Keratinocyte (primary cell): ENCODE measurements around the gene MAN2A2. TPM values are rescaled to one million over a fixed set of nuclear protein-coding genes. Genes with fewer than 3 reads are reported as not detected.

ENCODE experiments used
- DNase-seq: peaks from one replicate; pipeline ENCODE4 v3.0.0-alpha.2; 2011; ENCODE audit warnings: low read depth, missing footprints, low spot score
- FAIRE-seq: peaks from 2 replicates; lab custom pipeline; 2011; peaks lifted over from hg19 to GRCh38; lab: Jason Lieb, UNC
- H2AFZ ChIP-seq: 2 replicates; pipeline ENCODE4 v1.6.0; 2012; ENCODE audit warnings: low read length, control low read depth, inconsistent platforms; ENCODE audit not compliant: control insufficient read depth
- H3K27ac ChIP-seq: 2 replicates; pipeline ENCODE4 v1.5.1; 2011; ENCODE audit warnings: low read length; ENCODE audit not compliant: control insufficient read depth, insufficient read depth
- H3K27me3 ChIP-seq: 3 replicates; pipeline ENCODE4 v1.6.0; 2011; ENCODE audit warnings: low read length; ENCODE audit not compliant: control insufficient read depth, insufficient read depth; ENCODE audit errors: extremely low read depth
- H3K36me3 ChIP-seq, 2 experiments: 2 replicates in 1 of 2; 3 replicates in 1 of 2; pipeline ENCODE4 v1.5.1; 2011; ENCODE audit warnings: low read length in 2 of 2, mild to moderate bottlenecking in 1 of 2; ENCODE audit not compliant: control insufficient read depth in 2 of 2, insufficient read depth in 2 of 2; ENCODE audit errors: extremely low read depth in 1 of 2
- H3K4me1 ChIP-seq: 3 replicates; pipeline ENCODE4 v1.5.1; 2011; ENCODE audit warnings: low read length; ENCODE audit not compliant: control insufficient read depth, insufficient read depth; ENCODE audit errors: extremely low read depth
- H3K4me2 ChIP-seq: 3 replicates; pipeline ENCODE4 v1.6.0; 2011; ENCODE audit warnings: low read depth, low read length; ENCODE audit not compliant: control insufficient read depth, insufficient read depth; ENCODE audit errors: extremely low read depth
- H3K4me3 ChIP-seq, 3 experiments: fragments of 200-600 bp in 1 of 3; sonication (generic) in 1 of 3; 2 replicates in 2 of 3; 3 replicates in 1 of 3; pipeline ENCODE4 v1.5.1; 2011 to 2016; ENCODE audit warnings: low read length in 3 of 3, mild to moderate bottlenecking in 3 of 3, control low read depth in 2 of 3, inconsistent platforms in 1 of 3, low read depth in 1 of 3, mixed read lengths in 1 of 3, mixed run types in 1 of 3, moderate library complexity in 1 of 3; ENCODE audit not compliant: control insufficient read depth in 2 of 3, insufficient read depth in 2 of 3; ENCODE audit errors: extremely low read depth in 1 of 3
- H3K79me2 ChIP-seq: 2 replicates; pipeline ENCODE4 v1.6.0; 2012; ENCODE audit warnings: low read length; ENCODE audit not compliant: control insufficient read depth, insufficient read depth
- H3K9ac ChIP-seq: 3 replicates; pipeline ENCODE4 v1.6.0; 2011; ENCODE audit warnings: low read length; ENCODE audit not compliant: control insufficient read depth, insufficient read depth; ENCODE audit errors: extremely low read depth
- H3K9me1 ChIP-seq: 3 replicates; pipeline ENCODE4 v1.6.0; 2011; ENCODE audit warnings: low read length; ENCODE audit not compliant: control insufficient read depth, insufficient read depth; ENCODE audit errors: extremely low read depth
- H3K9me3 ChIP-seq: 2 replicates; pipeline ENCODE4 v1.5.1; 2012; ENCODE audit warnings: low read depth, low read length; ENCODE audit not compliant: control insufficient read depth
- H4K20me1 ChIP-seq: 3 replicates; pipeline ENCODE4 v1.6.0; 2011; ENCODE audit warnings: low read length; ENCODE audit not compliant: control insufficient read depth, insufficient read depth; ENCODE audit errors: extremely low read depth
- CTCF ChIP-seq, 3 experiments: IDR thresholded peaks in 1 of 3; conservative IDR thresholded peaks in 1 of 3; optimal IDR thresholded peaks in 1 of 3; 2 replicates in 2 of 3; 3 replicates in 1 of 3; pipeline versions ENCODE3 to v1.5.1; 2011; ENCODE audit warnings: low read length in 3 of 3, mild to moderate bottlenecking in 3 of 3, moderate library complexity in 2 of 3, control low read depth in 1 of 3, inconsistent platforms in 1 of 3; ENCODE audit not compliant: insufficient read depth in 2 of 3; ENCODE audit errors: extremely low read depth in 1 of 3
- EZH2 ChIP-seq: IDR thresholded peaks from one replicate; pipeline ENCODE4 v1.6.1; 2012; ENCODE audit warnings: inconsistent platforms, mild to moderate bottlenecking, low read length, moderate library complexity
- dilution Hi-C: fragments of 300-500 bp; cut with MboI; formaldehyde crosslinking; loops from one replicate; pipeline ENCODE4 v1.7.0; 2020; ENCODE audit warnings: low sequenced_read_pairs; ENCODE audit not compliant: extremely low pct_ligation_motif_present
- polyA plus RNA-seq, 5 experiments: library from polyadenylated mRNA; depleted of rRNA in 3 of 5; stranded (reverse) in 3 of 5; stranded (forward) in 1 of 5; unstranded in 1 of 5; fragments of >200 nt; gene quantifications; 1 replicate in 1 of 5; 2 replicates in 3 of 5; 3 replicates in 1 of 5; pipeline versions ENCODE4 v1.2.1 to v1.2.3, GENCODE V29; 2011 to 2012; ENCODE audit warnings: missing spikeins in 2 of 5, low read depth in 1 of 5, low replicate concordance in 1 of 5

Gene MAN2A2
- polyA plus RNA-seq, 1 donor (not counting 4 experiments of a cell fraction or from before 2014, with no cell fraction given) = 6.6 TPM

DNA sequence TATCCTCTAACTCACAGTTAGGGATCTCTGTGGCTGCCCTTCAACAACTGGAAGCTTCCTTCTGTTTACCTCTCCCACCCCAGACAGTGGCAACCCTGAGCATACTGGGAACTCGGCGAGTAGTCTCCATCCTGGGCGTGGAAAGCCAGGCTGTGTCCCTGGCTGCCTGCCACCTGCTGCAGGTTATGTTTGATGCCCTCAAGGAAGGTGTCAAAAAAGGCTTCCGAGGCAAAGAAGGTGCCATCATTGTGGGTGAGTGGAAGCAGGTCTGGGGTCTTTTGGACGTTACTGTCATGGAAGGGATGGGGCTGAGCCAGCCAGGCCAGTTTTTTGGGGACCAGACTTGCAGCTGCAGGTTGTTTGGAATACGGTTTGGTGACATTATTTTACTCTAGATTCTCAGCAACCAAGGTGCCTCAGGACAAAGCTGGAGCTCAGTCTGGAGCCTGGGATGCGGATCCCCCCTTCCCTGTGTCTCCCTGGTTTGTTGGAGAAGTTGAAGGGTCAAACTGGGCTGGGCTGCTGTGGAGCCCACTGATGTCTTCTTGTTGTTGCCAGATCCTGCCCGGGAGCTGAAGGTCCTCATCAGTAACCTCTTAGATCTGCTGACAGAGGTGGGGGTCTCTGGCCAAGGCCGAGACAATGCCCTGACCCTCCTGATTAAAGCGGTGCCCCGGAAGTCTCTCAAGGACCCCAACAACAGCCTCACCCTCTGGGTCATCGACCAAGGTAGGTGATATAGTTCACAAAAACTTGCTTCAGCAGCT lies 39.4 kb downstream of the MAN2A2 start:
- H2AFZ ChIP-seq = no peak overlapping the region
- TF ChIP-seq EZH2 (no peak), CTCF (optimal IDR thresholded peaks at IDR 0.05 in 1 of 3, IDR thresholded peaks at IDR 0.05 in 1 of 3, conservative IDR thresholded peaks at IDR 0.05 in 1 of 3; ENCODE audit: extremely low read depth in 1 of 3, insufficient read depth in 2 of 3, low read length in 3 of 3) (no peak)
- H3K27ac ChIP-seq = no peak overlapping the region
- H4K20me1 ChIP-seq = no peaks in the 10 kb centered on the region
- DNase-seq (no peak), FAIRE-seq (no peak)
- H3K4me1 ChIP-seq = no peaks in the 10 kb centered on the region
- dilution Hi-C loops = no loop called here
- H3K4me2 ChIP-seq = no peak overlapping the region
- no peak overlapping the region for H3K4me3 ChIP-seq
- no peaks in the 10 kb centered on the region for H3K9me1 ChIP-seq
- H3K9me3 ChIP-seq = no peaks in the 10 kb centered on the region
- H3K27me3 ChIP-seq = no peaks in the 10 kb centered on the region
- peaks cover 2% of the 10 kb centered on the region for H3K79me2 ChIP-seq
- H3K36me3 ChIP-seq = peaks cover 43 to 55% of the 10 kb centered on the region in 2 experiments
- no peak overlapping the region for H3K9ac ChIP-seq

- dilution Hi-C loops = no loop called here
- Histone ChIP-seq H3K4me2 (no peak overlapping the region), H3K9me3 (no peaks in the 10 kb centered on the region), H3K27ac (no peak overlapping the region), H3K4me1 (peaks cover 4% of the 10 kb centered on the region), H3K27me3 (no peaks in the 10 kb centered on the region), H3K9me1 (no peaks in the 10 kb centered on the region), H3K9ac (no peak overlapping the region), H4K20me1 (no peaks in the 10 kb centered on the region), H3K79me2 (no peaks in the 10 kb centered on the region), H2AFZ (no peak overlapping the region), H3K4me3 (no peak overlapping the region), H3K36me3 (peaks cover 43 to 54% of the 10 kb centered on the region in 2 experiments)
- DNase-seq (no peak), FAIRE-seq (no peak)
- TF ChIP-seq CTCF (optimal IDR thresholded peaks at IDR 0.05 in 1 of 3, IDR thresholded peaks at IDR 0.05 in 1 of 3, conservative IDR thresholded peaks at IDR 0.05 in 1 of 3; ENCODE audit: extremely low read depth in 1 of 3, insufficient read depth in 2 of 3, low read length in 3 of 3) (no peak), EZH2 (no peak)
These were observed 42.0 kb downstream of the MAN2A2 start for GRCh38 chr15:90945091-90945490.
